Mesothelial cell of epicardium (in vitro differentiated cells): Measurements from ENCODE around the gene TMEM183A. TPM values are rescaled to one million over a fixed set of nuclear protein-coding genes. Genes with fewer than 3 reads are reported as not detected.
A peak's percentile ranks its signal among the peaks of the same experiment; 100 is the strongest.
"Not testable (repeated sequence)": the region's sequence is repeated elsewhere in the genome, so short reads cannot be mapped to it uniquely, and the experiment has no call there.

ENCODE experiments used
- DNase-seq, 2 experiments: peaks; one replicate each; pipeline ENCODE4 v3.0.0; 2021; ENCODE audit warnings: low spot score in 2 of 2; ENCODE audit not compliant: unreplicated experiment in 2 of 2
- H3K27ac Mint-ChIP-seq: 2 replicates; pipeline ENCODE4 v1.8.0; 2021; ENCODE audit warnings: mixed read lengths
- H3K27me3 Mint-ChIP-seq: 2 replicates; pipeline ENCODE4 v1.8.0; 2021; ENCODE audit warnings: low read depth, mixed read lengths
- H3K36me3 Mint-ChIP-seq: 2 replicates; pipeline ENCODE4 v1.8.0; 2021; ENCODE audit warnings: mixed read lengths
- H3K4me1 Mint-ChIP-seq: 2 replicates; pipeline ENCODE4 v1.8.0; 2021; ENCODE audit warnings: mixed read lengths
- H3K4me3 Mint-ChIP-seq: 2 replicates; pipeline ENCODE4 v1.8.0; 2021; ENCODE audit warnings: mild to moderate bottlenecking, moderate library complexity, mixed read lengths
- H3K9me3 Mint-ChIP-seq: 2 replicates; pipeline ENCODE4 v1.8.0; 2021; ENCODE audit warnings: mixed read lengths
- CTCF ChIP-seq: fragments of 200-600 bp; sonication (generic); IDR thresholded peaks from one replicate; pipeline ENCODE4 v1.5.0; 2021; ENCODE audit warnings: antibody characterized with exemption; ENCODE audit not compliant: unreplicated experiment
- total RNA-seq: library from RNA; stranded (reverse); gene quantifications from 3 replicates; pipeline ENCODE4 v1.2.1, GENCODE V29; 2021

TMEM183A gene
- total RNA-seq, 1 donor from 2014 or later: 58.4 TPM

GRCh38 chr1:203017692-203018091 is 10.5 kb downstream of the TMEM183A start:
- peaks cover 48% of the 10 kb centered on the region for H3K36me3 Mint-ChIP-seq
- no peaks in the 10 kb centered on the region for H3K9me3 Mint-ChIP-seq
- H3K4me1 Mint-ChIP-seq: no peaks in the 10 kb centered on the region
- H3K27me3 Mint-ChIP-seq: no peaks in the 10 kb centered on the region
- no peak overlapping the region for H3K27ac Mint-ChIP-seq
- no peak for TF ChIP-seq CTCF
- no peak overlapping the region for H3K4me3 Mint-ChIP-seq
- DNase-seq: no peak

- DNase-seq, H3K27me3 Mint-ChIP-seq, H3K27ac Mint-ChIP-seq, H3K4me3 Mint-ChIP-seq, H3K9me3 Mint-ChIP-seq: not testable (repeated sequence)
- H3K4me1 Mint-ChIP-seq: peaks cover 10% of the 10 kb centered on the region
- H3K36me3 Mint-ChIP-seq: peaks cover 24% of the 10 kb centered on the region
Measured at GRCh38 chr1:203022855-203023254, 15.7 kb downstream of the TMEM183A start.

- no peak for TF ChIP-seq CTCF
- H3K4me3 Mint-ChIP-seq: peak overlapping the region; percentile 52
- DNase-seq: no peak
- peaks cover 8% of the 10 kb centered on the region for H3K36me3 Mint-ChIP-seq
- H3K27me3 Mint-ChIP-seq: peaks cover 19% of the 10 kb centered on the region
- peaks cover 18% of the 10 kb centered on the region for H3K4me1 Mint-ChIP-seq
- no peaks in the 10 kb centered on the region for H3K9me3 Mint-ChIP-seq
- H3K27ac Mint-ChIP-seq: peak overlapping the region; percentile 82
Measured at GRCh38 chr1:203025686-203026030, 18.5 kb downstream of the TMEM183A start.

GRCh38 chr1:203026031-203026665 is 19.0 kb downstream of the TMEM183A start, which contains the start of gene PPFIA4:
TSS of gene PPFIA4 (plus strand) at chr1:203026491. CDS start at chr1:203039009, 12,518 bp downstream.
- TF ChIP-seq CTCF: no peak
- Mint-ChIP-seq H3K4me1 (peaks cover 18% of the 10 kb centered on the region), H3K27ac (peak within 1 kb of the TSS; percentile 82), H3K4me3 (peak within 1 kb of the TSS; percentile 72), H3K9me3 (no peaks in the 10 kb centered on the region), H3K27me3 (peaks cover 19% of the 10 kb centered on the region), H3K36me3 (peaks cover 7% of the 10 kb centered on the region)
- peak; percentile 89 to 90 for DNase-seq

GRCh38 chr1:203026666-203027663 is 19.8 kb downstream of the TMEM183A start:
- no peaks in the 10 kb centered on the region for H3K9me3 Mint-ChIP-seq
- DNase-seq: no peak
- TF ChIP-seq CTCF: no peak
- no peak overlapping the region for H3K27ac Mint-ChIP-seq
- H3K27me3 Mint-ChIP-seq: peaks cover 19% of the 10 kb centered on the region
- H3K4me1 Mint-ChIP-seq: peaks cover 20% of the 10 kb centered on the region
- H3K36me3 Mint-ChIP-seq: peaks cover 4% of the 10 kb centered on the region
- H3K4me3 Mint-ChIP-seq: peak overlapping the region; percentile 72
